Panc1 (cell line): Measurements from ENCODE around the gene DPEP3.

ENCODE experiments used
- CTCF ChIP-seq: fragments of 450-650 bp; IDR thresholded peaks from 2 replicates; pipeline ENCODE4 v1.5.1; 2017; ENCODE audit warnings: mild to moderate bottlenecking
- POLR2AphosphoS5 ChIP-seq: IDR thresholded peaks from 2 replicates; pipeline ENCODE4 v1.6.1; 2012; ENCODE audit warnings: mild to moderate bottlenecking, low read depth, low read length, moderate library complexity
- SIN3A ChIP-seq: IDR thresholded peaks from 2 replicates; pipeline ENCODE4 v1.6.1; 2012; ENCODE audit warnings: low read depth, mild to moderate bottlenecking, low read length, moderate library complexity, borderline replicate concordance; ENCODE audit not compliant: insufficient read depth

- TF ChIP-seq CTCF (no peak), POLR2AphosphoS5 (peak; percentile 90), SIN3A (0 out of 2 replicates have a peak, but pooled peaks have one; percentile 69)
Observed at GRCh38 chr16:68022728-68023537, 42.6 kb upstream of the DPEP3 start, which contains the start of the genes DDX28 and DUS2.
